Lower lobe of right lung (tissue), 2 donors: Measurements from ENCODE around the gene YARS1. TPM values are rescaled to one million over a fixed set of nuclear protein-coding genes. Genes with fewer than 3 reads are reported as not detected.
A peak's percentile ranks its signal among the peaks of the same experiment; 100 is the strongest.

Experiments
- ATAC-seq, 2 donors: fragments of 200-7000 bp; cut with Tn5 transposase; one replicate each; pipeline ENCODE4 v1.9.1; 2020 to 2022; ENCODE audit warnings: mild to moderate bottlenecking in 2 of 2, moderate library complexity in 2 of 2
- DNase-seq: peaks from one replicate; pipeline ENCODE4 v3.0.0-alpha.2; 2020
- H3K27ac ChIP-seq: fragments of 200-600 bp; one replicate; pipeline ENCODE4 v1.8.0; 2022
- H3K27me3 ChIP-seq: fragments of 200-600 bp; one replicate; pipeline ENCODE4 v1.8.0; 2022; ENCODE audit warnings: low read depth
- H3K36me3 ChIP-seq: fragments of 200-600 bp; one replicate; pipeline ENCODE4 v1.8.0; 2022; ENCODE audit warnings: mild to moderate bottlenecking
- H3K4me1 ChIP-seq: fragments of 200-600 bp; one replicate; pipeline ENCODE4 v1.8.0; 2022
- H3K4me3 ChIP-seq: fragments of 200-600 bp; one replicate; pipeline ENCODE4 v1.8.0; 2022; ENCODE audit warnings: mild to moderate bottlenecking
- H3K9me3 ChIP-seq: fragments of 200-600 bp; one replicate; pipeline ENCODE4 v1.8.0; 2022
- intact Hi-C: fragments of 100-400 bp; cut with DNase I; formaldehyde crosslinking; loops from one replicate; pipeline ENCODE4 v1.11.0; 2022
- total RNA-seq: library from RNA; stranded (reverse); fragmentation: NEBNext Ultra II Directional; extraction: Animal tissue kit (Norgen Biotek cat#: 25700); gene quantifications from one replicate; pipeline ENCODE4 v1.2.1, GENCODE V29; 2021
- TF ChIP-seq, protein P1 (sequence below): fragments of 200-600 bp; IDR thresholded peaks from one replicate; pipeline ENCODE4 v1.8.0; 2022; ENCODE audit warnings: antibody characterized with exemption, mild to moderate bottlenecking
- donor health status: DM: no; HTN: yes; CAD: no; lungs with severe emphysema.

Gene YARS1
- total RNA-seq, 1 donor from 2014 or later = 96.7 TPM

DNA sequence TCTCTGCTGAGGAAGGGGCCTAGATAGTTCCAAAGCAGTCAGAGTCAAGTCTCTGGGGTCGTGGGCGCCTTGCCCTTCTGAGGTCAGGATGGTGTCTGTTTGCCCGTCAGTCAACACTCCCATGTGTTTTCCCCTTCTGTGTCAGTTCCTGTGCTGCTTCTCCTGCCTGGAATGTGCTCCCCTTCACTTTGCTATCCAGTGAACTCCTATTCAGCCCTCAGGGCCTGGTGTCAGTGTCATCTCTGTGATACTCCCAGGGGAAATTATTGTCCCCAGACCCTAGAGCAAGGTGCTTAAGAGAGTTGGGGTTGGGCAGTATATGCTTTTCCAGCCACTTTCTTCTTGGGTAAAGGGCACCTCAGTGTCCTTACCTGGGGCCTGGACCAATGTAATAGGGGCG is 68.8 kb downstream of the YARS1 start:
- DNase-seq = no peak
- H3K36me3 ChIP-seq = no peaks in the 10 kb centered on the region
- no peaks in the 10 kb centered on the region for H3K27me3 ChIP-seq
- intact Hi-C loops = no loop called here
- peaks cover 13% of the 10 kb centered on the region for H3K4me1 ChIP-seq
- no peak for ATAC-seq
- H3K27ac ChIP-seq = no peak overlapping the region
- TF ChIP-seq, protein P1, sequence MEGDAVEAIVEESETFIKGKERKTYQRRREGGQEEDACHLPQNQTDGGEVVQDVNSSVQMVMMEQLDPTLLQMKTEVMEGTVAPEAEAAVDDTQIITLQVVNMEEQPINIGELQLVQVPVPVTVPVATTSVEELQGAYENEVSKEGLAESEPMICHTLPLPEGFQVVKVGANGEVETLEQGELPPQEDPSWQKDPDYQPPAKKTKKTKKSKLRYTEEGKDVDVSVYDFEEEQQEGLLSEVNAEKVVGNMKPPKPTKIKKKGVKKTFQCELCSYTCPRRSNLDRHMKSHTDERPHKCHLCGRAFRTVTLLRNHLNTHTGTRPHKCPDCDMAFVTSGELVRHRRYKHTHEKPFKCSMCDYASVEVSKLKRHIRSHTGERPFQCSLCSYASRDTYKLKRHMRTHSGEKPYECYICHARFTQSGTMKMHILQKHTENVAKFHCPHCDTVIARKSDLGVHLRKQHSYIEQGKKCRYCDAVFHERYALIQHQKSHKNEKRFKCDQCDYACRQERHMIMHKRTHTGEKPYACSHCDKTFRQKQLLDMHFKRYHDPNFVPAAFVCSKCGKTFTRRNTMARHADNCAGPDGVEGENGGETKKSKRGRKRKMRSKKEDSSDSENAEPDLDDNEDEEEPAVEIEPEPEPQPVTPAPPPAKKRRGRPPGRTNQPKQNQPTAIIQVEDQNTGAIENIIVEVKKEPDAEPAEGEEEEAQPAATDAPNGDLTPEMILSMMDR = no peak
- H3K9me3 ChIP-seq = no peaks in the 10 kb centered on the region
- H3K4me3 ChIP-seq = no peak overlapping the region

DNA sequence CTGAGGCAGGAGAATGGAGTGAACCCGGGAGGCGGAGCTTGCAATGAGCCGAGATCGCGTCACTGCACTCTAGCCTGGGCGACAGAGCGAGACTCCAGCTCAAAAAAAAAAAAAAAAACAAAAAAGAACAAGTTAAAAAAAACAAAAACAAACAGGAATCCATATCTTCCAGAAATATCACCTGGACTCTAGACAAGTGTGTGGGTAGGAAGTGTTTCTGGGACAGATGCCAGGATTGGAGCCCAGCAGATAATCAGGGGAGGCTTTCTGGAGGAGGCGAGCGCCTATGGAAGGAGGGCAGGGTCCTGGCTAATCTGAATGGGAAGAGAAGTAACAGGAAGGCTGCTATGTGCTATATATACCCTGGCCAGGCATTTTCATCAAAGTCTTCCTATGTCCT is 71.0 kb downstream of the YARS1 start:
- intact Hi-C loops = no loop called here
- Histone ChIP-seq H3K27me3 (no peaks in the 10 kb centered on the region), H3K4me3 (no peak overlapping the region), H3K9me3 (no peaks in the 10 kb centered on the region), H3K4me1 (peaks cover 24% of the 10 kb centered on the region), H3K27ac (no peak overlapping the region), H3K36me3 (no peaks in the 10 kb centered on the region)
- TF ChIP-seq, protein P1 = no peak
- no peak for DNase-seq
- no peak for ATAC-seq

DNA sequence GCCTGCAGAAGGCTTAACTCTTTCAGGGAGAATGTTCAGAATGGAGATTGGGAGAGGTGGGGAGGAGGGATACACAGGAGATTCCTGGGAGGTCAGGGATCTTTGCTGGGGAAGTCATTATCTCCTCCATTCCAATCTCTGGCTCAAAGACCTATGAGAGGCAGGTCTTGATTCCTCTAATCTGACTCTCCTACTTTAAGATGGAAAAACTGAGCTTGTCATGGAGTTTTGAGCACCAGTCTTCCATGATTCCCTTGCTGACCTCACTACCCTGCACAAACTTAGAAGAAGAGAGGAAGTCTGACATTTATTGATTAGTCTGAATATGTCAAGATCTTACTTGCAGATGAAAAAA is 73.1 kb downstream of the YARS1 start:
- H3K27me3 ChIP-seq = no peaks in the 10 kb centered on the region
- H3K9me3 ChIP-seq = no peaks in the 10 kb centered on the region
- TF ChIP-seq, protein P1 = no peak
- no peak overlapping the region for H3K4me3 ChIP-seq
- H3K4me1 ChIP-seq = peaks cover 33% of the 10 kb centered on the region
- no peak for ATAC-seq
- DNase-seq = no peak
- peak overlapping the region; percentile 89 for H3K27ac ChIP-seq
- H3K36me3 ChIP-seq = no peaks in the 10 kb centered on the region
- intact Hi-C loops = no loop called here

DNA sequence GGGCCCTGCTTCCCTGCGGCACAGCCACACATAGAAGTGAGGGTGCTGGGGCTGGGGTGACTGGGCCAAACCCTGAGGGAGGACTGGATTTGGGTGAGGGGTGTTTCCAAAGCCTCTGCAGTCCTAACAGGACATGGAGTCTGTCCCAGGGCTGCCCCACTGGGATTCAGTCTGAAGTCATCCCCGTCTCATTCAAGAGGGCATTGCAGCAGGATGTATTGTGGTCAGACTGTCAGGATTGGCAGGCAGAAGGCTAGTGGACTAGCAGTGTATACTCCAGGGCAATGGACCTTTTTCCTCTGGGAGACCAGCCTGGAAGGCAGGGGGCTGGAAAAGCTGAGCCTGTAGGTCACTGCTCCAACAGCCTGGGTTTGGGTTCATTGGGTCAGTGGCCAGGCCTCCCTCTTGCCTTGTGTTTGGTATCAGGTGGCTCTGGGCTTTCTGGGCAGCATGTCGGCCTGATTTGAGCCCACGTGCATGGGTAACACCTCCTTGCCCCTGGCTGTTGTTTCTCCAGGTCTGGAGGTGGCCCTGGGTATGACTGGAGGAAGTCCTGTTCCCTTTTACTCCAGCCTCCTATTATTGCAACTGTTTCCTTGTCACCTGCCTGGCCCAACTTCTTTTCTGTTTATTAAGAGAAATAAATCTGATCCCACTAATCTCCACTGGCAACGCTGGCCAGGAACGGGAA is 73.6 kb downstream of the YARS1 start:
- Histone ChIP-seq H3K4me1 (peaks cover 33% of the 10 kb centered on the region), H3K27me3 (no peaks in the 10 kb centered on the region), H3K9me3 (no peaks in the 10 kb centered on the region), H3K36me3 (no peaks in the 10 kb centered on the region), H3K27ac (peak overlapping the region; percentile 89), H3K4me3 (peak overlapping the region; percentile 78)
- TF ChIP-seq, protein P1 = no peak
- DNase-seq = no peak
- intact Hi-C loops = no loop called here
- ATAC-seq = no peak

DNA sequence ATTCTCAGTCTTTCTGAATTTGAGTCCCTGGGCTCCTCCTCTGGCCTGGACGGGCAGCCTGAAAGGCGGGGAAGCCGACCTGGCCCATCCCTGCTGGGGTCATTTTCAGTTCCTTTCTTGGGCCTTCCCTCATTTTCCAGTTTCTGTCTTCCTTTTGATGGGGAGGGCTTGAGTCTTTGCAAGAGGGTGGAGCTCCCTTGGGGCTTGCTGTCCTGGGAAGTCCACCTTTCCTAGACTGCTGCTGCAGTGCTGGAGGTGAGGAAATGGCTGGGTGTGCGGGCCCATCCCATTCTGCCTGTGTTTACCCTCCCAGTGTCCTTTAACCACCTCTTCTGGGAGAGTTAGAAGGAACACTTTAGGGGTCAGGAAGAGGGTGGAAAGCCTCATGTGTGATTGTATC is 74.2 kb downstream of the YARS1 start:
- DNase-seq (no peak), ATAC-seq (peak; percentile 31 to 35)
- H3K27ac ChIP-seq = peak overlapping the region; percentile 89
- no peaks in the 10 kb centered on the region for H3K36me3 ChIP-seq
- TF ChIP-seq, protein P1 = no peak
- H3K4me1 ChIP-seq = peaks cover 33% of the 10 kb centered on the region
- H3K27me3 ChIP-seq = no peaks in the 10 kb centered on the region
- intact Hi-C loops = no loop called here
- H3K9me3 ChIP-seq = no peaks in the 10 kb centered on the region
- peak overlapping the region; percentile 78 for H3K4me3 ChIP-seq
